Colonic mucosa (tissue), 4 donors: ENCODE measurements around the gene MEF2B. TPM values are rescaled to one million over a fixed set of nuclear protein-coding genes. Genes with fewer than 3 reads are reported as not detected.

Experiments
- DNase-seq: peaks from one replicate; pipeline ENCODE4 v3.0.0-alpha.2; 2020
- H3K27ac ChIP-seq: fragments of 200-600 bp; one replicate; pipeline ENCODE4 v1.8.0; 2021
- H3K27me3 ChIP-seq: fragments of 200-600 bp; one replicate; pipeline ENCODE4 v1.8.0; 2021
- H3K36me3 ChIP-seq: fragments of 200-600 bp; one replicate; pipeline ENCODE4 v1.8.0; 2021
- H3K4me1 ChIP-seq: fragments of 200-600 bp; one replicate; pipeline ENCODE4 v1.8.0; 2021; ENCODE audit warnings: mild to moderate bottlenecking
- H3K4me3 ChIP-seq: fragments of 200-600 bp; one replicate; pipeline ENCODE4 v1.8.0; 2021
- H3K9ac ChIP-seq, 2 donors: one replicate each; pipeline ENCODE4 v1.7.0; 2013; ENCODE audit warnings: control low read depth in 2 of 2, low read depth in 2 of 2, low read length in 2 of 2
- H3K9me3 ChIP-seq: fragments of 200-600 bp; one replicate; pipeline ENCODE4 v1.8.0; 2021
- CTCF ChIP-seq: fragments of 200-600 bp; IDR thresholded peaks from one replicate; pipeline ENCODE4 v1.8.0; 2022; ENCODE audit warnings: antibody characterized with exemption, mild to moderate bottlenecking
- intact Hi-C: fragments of 100-400 bp; cut with DNase I; formaldehyde crosslinking; loops from one replicate; pipeline ENCODE4 v1.14.1; 2022
- total RNA-seq, 2 donors: library from RNA; stranded (reverse); fragmentation: NEBNext Ultra II Directional in 1 of 2; extraction: Animal tissue kit (Norgen Biotek cat#: 25700) in 1 of 2; gene quantifications; one replicate each; pipeline ENCODE4 v1.2.1, GENCODE V29; 2021
- donor health status: healthy.
- donor health status: DM: no; HTN: no; CAD: no.
- donor health status: DM: no; HTN: no; CAD: no.

MEF2B gene
- total RNA-seq: 1 to 10 TPM; 1.5 to 3.9 TPM

GRCh38 chr19:19170053-19170872, at the start of gene MEF2B:
Gene MEF2B (minus strand): TSS chr19:19170263. CDS start chr19:19150735, 19,528 bp downstream.
- Histone ChIP-seq H3K27ac (no peak within 1 kb of the TSS), H3K27me3 (no peaks in the 10 kb centered on the region), H3K4me1 (peaks cover 6% of the 10 kb centered on the region), H3K9me3 (no peaks in the 10 kb centered on the region), H3K9ac (peak within 1 kb of the TSS in 1 of 2 donors; percentile 50), H3K36me3 (no peaks in the 10 kb centered on the region), H3K4me3 (peak within 1 kb of the TSS; percentile 27)
- intact Hi-C loops: no loop called here
- no peak for TF ChIP-seq CTCF
- peak; percentile 80 for DNase-seq

GRCh38 chr19:19218911-19219310, 48.8 kb upstream of the MEF2B start:
- Histone ChIP-seq H3K9me3 (no peaks in the 10 kb centered on the region), H3K9ac (no peak overlapping the region), H3K27ac (no peak overlapping the region), H3K4me1 (no peaks in the 10 kb centered on the region), H3K27me3 (no peaks in the 10 kb centered on the region), H3K4me3 (no peak overlapping the region), H3K36me3 (no peaks in the 10 kb centered on the region)
- intact Hi-C loops: no loop called here
- DNase-seq: no peak
- no peak for TF ChIP-seq CTCF

GRCh38 chr19:19217099-19217498, 47.0 kb upstream of the MEF2B start:
- Histone ChIP-seq H3K9me3 (no peaks in the 10 kb centered on the region), H3K4me1 (no peaks in the 10 kb centered on the region), H3K36me3 (no peaks in the 10 kb centered on the region), H3K4me3 (no peak overlapping the region), H3K27ac (no peak overlapping the region), H3K27me3 (peaks cover 9% of the 10 kb centered on the region), H3K9ac (no peak overlapping the region)
- DNase-seq: no peak
- no peak for TF ChIP-seq CTCF
- intact Hi-C loops: no loop called here

- Histone ChIP-seq H3K9ac (no peak overlapping the region), H3K4me1 (no peaks in the 10 kb centered on the region), H3K9me3 (no peaks in the 10 kb centered on the region), H3K36me3 (no peaks in the 10 kb centered on the region), H3K27me3 (peaks cover 18% of the 10 kb centered on the region), H3K4me3 (no peak overlapping the region), H3K27ac (no peak overlapping the region)
- no peak for TF ChIP-seq CTCF
- DNase-seq: no peak
- intact Hi-C loops: no loop called here
These were observed 45.7 kb upstream of the MEF2B start for GRCh38 chr19:19215792-19216191.

GRCh38 chr19:19214892-19215291, 44.8 kb upstream of the MEF2B start:
- Histone ChIP-seq H3K27me3 (peaks cover 18% of the 10 kb centered on the region), H3K4me3 (no peak overlapping the region), H3K36me3 (no peaks in the 10 kb centered on the region), H3K9me3 (no peaks in the 10 kb centered on the region), H3K4me1 (no peaks in the 10 kb centered on the region), H3K27ac (no peak overlapping the region), H3K9ac (no peak overlapping the region)
- no peak for TF ChIP-seq CTCF
- no peak for DNase-seq
- intact Hi-C loops: no loop called here
